Activated T-helper 1 cell treated with anti-CD3 and anti-CD28 coated beads, Interleukin-12 subunit alpha, Interleukin-12 subunit beta, Interleukin-2, Interleukin-4 antibody, amounts not matched to agents 30 ng/mL and 10 ng/mL and 1 ng/mL, durations not matched to agents 14 hours and 24 hours and 36 hours (primary cell): Measurements from ENCODE around the gene TEX14. TPM values are rescaled to one million over a fixed set of nuclear protein-coding genes. Genes with fewer than 3 reads are reported as not detected.
"Not testable (repeated sequence)": the region's sequence is repeated elsewhere in the genome, so short reads cannot be mapped to it uniquely, and the experiment has no call there.

Source experiments
- DNase-seq: peaks from one replicate; pipeline ENCODE4 v3.0.0; 2021; ENCODE audit warnings: low spot score
- H3K27ac Mint-ChIP-seq: one replicate; pipeline ENCODE4 v1.8.0; 2021; ENCODE audit warnings: mild to moderate bottlenecking, mixed read lengths
- H3K27me3 Mint-ChIP-seq: one replicate; pipeline ENCODE4 v1.8.0; 2022; ENCODE audit warnings: mild to moderate bottlenecking, moderate library complexity, mixed read lengths; ENCODE audit not compliant: insufficient read depth
- H3K36me3 Mint-ChIP-seq: one replicate; pipeline ENCODE4 v1.8.0; 2021; ENCODE audit warnings: low read depth, mixed read lengths
- H3K4me1 Mint-ChIP-seq: one replicate; pipeline ENCODE4 v1.8.0; 2021; ENCODE audit warnings: low read depth, mixed read lengths
- H3K4me3 Mint-ChIP-seq: one replicate; pipeline ENCODE4 v1.8.0; 2021; ENCODE audit warnings: mild to moderate bottlenecking, moderate library complexity, mixed read lengths
- H3K9me3 Mint-ChIP-seq: one replicate; pipeline ENCODE4 v1.8.0; 2021; ENCODE audit warnings: mixed read lengths
- intact Hi-C: fragments of 100-400 bp; cut with micrococcal nuclease; formaldehyde crosslinking; loops from one replicate; pipeline ENCODE4 v1.15.1; 2024
- total RNA-seq: library from RNA; stranded (reverse); gene quantifications from 2 replicates; pipeline ENCODE4 v1.2.3, GENCODE V29; 2022

The TEX14 gene
- total RNA-seq, 1 donor from 2014 or later = 0.13 TPM

DNA sequence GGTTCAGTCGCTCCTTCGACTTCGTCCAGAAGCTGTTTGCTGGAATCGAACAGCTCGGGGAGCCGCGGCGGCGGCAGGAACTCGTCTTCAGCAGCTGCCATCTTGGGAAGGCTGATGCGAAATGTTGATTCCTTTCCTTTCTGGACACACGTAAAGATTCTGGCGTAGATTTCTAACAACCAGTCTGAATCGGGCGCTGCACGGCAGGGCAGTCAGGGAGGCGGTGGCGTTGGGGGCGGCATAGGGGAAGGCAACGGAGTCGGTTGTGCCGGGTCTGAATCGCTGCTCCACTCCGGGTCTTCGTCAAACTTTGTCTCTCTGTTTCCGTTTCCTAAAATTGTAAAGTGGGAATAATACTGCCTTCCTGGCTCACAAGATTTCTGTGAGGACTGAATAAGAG, 30.3 kb downstream of the TEX14 start:
- Mint-ChIP-seq H3K4me1 (peaks cover 28% of the 10 kb centered on the region), H3K4me3 (no peak overlapping the region), H3K36me3 (no peaks in the 10 kb centered on the region), H3K9me3 (no peaks in the 10 kb centered on the region), H3K27me3 (peaks cover 7% of the 10 kb centered on the region), H3K27ac (no peak overlapping the region)
- intact Hi-C loops = no loop called here
- no peak for DNase-seq

DNA sequence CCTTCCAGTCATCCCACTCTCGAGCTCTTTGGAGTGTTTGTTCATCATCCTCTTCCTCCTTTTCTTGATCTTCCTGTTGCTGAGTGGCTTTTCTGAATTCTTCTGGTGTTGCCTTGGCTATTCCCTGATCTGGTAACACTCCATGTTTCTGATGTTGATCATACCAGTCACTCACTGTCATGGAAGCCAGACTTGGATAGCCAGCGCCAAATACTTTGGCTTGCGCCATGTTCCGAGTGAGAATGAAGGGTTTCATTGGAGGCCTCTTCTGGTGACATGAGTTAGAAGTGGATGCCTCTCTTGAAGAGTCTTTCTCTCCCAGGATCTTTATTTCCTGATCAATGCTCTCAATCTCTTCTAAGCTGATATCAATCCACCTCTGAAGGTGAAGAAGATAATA, 31.2 kb downstream of the TEX14 start:
- intact Hi-C loops = no loop called here
- Mint-ChIP-seq H3K27me3 (peaks cover 7% of the 10 kb centered on the region), H3K4me3 (peak overlapping the region; percentile 34), H3K36me3 (no peaks in the 10 kb centered on the region), H3K4me1 (peaks cover 25% of the 10 kb centered on the region), H3K9me3 (no peaks in the 10 kb centered on the region), H3K27ac (no peak overlapping the region)
- no peak for DNase-seq

DNA sequence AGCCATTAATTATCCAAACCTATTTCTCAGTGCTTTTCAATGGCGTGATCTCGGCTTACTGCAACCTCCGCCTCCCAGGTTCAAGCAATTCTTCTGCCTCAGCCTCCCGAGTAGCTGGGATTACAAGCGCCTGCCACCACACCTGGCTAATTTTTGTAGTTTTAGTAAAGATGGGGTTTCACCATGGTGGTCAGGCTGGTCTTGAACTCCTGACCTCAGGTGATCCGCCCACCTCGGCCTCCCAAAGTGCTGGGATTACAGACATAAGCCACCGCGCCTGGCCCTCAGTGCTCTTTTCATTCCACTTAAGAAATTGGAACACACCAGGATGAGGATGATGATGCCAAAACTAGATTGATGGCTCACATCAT, 32.1 kb downstream of the TEX14 start:
- H3K27me3 Mint-ChIP-seq, H3K9me3 Mint-ChIP-seq, H3K36me3 Mint-ChIP-seq, DNase-seq: not testable (repeated sequence)
- intact Hi-C loops = loop anchor here (1.0 to 2.0 kb wide), 9 partner anchors 28 to 496 kb away; partner anchors contain the start of genes MTMR4, PRR11, RAD51C and SKA2
- H3K27ac Mint-ChIP-seq = peak overlapping the region; percentile 97
- peak overlapping the region; percentile 63 for H3K4me3 Mint-ChIP-seq
- H3K4me1 Mint-ChIP-seq = peaks cover 25% of the 10 kb centered on the region

DNA sequence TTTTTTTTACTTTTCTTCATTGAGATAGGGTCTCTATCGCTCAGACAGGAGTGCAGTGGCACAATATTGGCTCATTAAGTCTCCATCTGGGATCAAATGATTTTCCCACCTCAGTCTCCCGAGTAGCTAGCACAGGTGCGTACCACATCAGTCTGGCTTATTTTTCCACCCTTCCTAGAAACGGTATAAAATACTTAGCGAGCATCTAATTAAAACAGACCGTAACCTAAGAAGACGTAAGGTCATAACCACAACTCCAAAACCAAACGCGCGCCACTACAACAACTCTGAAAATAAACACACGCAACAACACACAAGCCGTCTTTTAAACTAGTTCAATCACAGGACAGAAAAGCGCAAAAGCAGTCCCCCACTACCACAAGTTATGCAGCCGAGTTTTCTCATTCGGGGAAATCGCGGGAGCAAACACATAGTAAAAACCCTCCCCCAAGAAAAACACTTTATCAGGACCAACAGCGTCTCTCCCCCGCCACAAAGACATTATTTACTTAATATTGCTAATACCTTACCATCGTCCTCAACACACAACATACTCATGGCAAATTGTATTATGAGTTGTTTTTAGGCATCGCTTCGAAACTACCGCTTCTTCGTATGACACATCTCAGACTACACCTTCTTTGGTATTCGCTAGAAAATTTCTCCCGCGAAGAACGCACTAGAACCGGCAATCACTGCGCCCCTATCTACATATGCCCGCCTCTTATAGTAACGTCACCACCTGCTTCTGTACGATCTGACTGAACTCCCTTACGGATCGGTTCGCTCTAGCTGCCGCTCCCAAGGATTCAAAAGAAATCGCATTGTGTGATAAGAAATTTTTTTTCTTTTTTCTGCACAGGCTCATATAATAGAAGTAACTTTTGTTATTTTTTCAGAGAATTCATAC, 32.8 kb downstream of the TEX14 start:
- peak overlapping the region; percentile 97 for H3K27ac Mint-ChIP-seq
- intact Hi-C loops = loop anchor here (1.0 to 2.0 kb wide), 9 partner anchors 28 to 496 kb away; partner anchors contain the start of genes MTMR4, PRR11, RAD51C and SKA2
- peak overlapping the region; percentile 63 for H3K4me3 Mint-ChIP-seq
- DNase-seq = peak; percentile 74
- H3K27me3 Mint-ChIP-seq = peaks cover 7% of the 10 kb centered on the region
- H3K36me3 Mint-ChIP-seq = no peaks in the 10 kb centered on the region
- peaks cover 25% of the 10 kb centered on the region for H3K4me1 Mint-ChIP-seq
- no peaks in the 10 kb centered on the region for H3K9me3 Mint-ChIP-seq

DNA sequence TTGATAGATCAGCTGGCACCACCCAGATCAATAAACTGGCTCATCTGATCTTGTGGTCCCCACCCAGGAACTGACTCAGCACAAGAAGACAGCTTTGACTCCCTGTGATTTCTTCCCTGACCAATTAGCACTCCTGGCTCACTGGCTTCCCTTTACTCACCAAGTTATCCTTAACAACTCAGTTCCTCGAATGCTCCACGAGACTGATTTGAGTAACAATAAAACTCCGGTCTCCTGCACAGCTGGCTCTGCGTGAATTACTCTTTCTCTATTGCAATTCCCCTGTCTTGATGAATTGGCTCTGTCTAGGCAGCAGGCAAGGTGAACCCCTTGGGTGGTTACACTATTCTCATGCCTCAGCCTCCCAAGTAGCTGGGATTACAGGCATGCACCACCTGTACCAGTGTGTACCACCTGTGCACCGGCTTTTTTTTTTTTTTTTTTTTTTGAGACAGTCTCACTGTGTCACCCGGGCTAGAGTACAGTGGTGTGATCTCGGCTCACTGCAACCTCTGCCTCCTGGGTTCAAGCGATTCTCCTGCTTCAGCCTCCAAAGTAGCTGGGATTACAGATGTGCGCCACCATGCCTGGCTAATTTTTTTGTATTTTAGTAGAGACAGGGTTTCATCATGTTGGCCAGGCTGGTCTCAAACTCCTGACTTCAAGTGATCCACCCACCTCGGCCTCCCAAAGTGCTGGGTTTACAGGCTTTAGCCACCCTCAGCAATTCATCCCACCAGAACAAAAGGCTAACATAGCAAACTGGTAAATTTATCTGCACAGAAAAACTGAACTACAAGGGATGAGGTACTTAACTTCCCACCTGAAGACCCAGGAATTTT, 33.7 kb downstream of the TEX14 start:
- not testable (repeated sequence) for H3K27me3 Mint-ChIP-seq, H3K36me3 Mint-ChIP-seq, H3K9me3 Mint-ChIP-seq
- H3K4me1 Mint-ChIP-seq = peaks cover 25% of the 10 kb centered on the region
- intact Hi-C loops = loop anchor here (2.0 kb wide), 1 partner anchor 99 kb away; no protein-coding TSS in a partner anchor
- peak overlapping the region; percentile 97 for H3K27ac Mint-ChIP-seq
- DNase-seq = peak; percentile 4
- H3K4me3 Mint-ChIP-seq = peak overlapping the region; percentile 63

DNA sequence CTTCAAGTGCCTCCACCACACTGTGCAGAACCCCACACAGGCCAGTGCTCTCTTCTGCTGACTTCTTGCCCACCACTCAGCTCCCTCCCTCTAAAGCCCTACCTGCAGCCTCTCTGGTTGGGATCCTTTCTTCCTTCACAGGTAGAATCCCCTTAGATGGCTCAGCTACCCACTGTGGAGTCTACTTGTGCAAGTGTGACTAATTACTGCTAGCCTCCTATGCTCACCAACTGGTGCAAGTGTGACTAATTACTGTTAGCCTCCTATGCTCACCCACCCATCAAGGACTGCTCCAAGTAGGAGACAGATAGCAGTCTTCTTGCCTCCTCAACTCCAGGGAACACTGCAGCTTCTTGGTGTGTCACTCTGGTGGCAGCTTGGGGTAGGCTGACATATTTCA, 43.6 kb downstream of the TEX14 start:
- no peaks in the 10 kb centered on the region for H3K9me3 Mint-ChIP-seq
- intact Hi-C loops = no loop called here
- no peak for DNase-seq
- H3K4me1 Mint-ChIP-seq = peaks cover 4% of the 10 kb centered on the region
- H3K36me3 Mint-ChIP-seq = no peaks in the 10 kb centered on the region
- no peak overlapping the region for H3K4me3 Mint-ChIP-seq
- no peak overlapping the region for H3K27ac Mint-ChIP-seq
- peaks cover 8% of the 10 kb centered on the region for H3K27me3 Mint-ChIP-seq

DNA sequence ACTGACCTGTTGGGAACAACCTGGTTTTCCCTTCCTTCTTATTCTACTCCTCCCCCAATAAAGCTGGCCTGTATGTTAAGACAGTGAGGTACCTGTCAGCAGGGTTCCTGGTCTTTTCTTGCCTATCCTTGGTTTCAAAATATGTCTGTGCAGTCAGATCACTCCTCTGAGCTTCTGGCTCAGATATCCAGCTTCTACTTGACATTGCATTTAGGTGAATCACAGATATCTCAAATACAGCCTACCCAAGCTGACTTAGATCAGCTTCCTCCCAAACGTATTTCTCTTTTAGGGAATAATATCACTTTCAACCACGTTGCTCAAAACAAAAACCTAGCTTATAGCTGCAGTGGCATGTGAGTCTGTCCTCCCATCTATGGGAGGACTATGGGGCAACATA, 48.7 kb downstream of the TEX14 start:
- intact Hi-C loops = no loop called here
- DNase-seq = no peak
- Mint-ChIP-seq H3K4me1 (peaks cover 12% of the 10 kb centered on the region), H3K27ac (no peak overlapping the region), H3K36me3 (no peaks in the 10 kb centered on the region), H3K27me3 (peaks cover 5% of the 10 kb centered on the region), H3K9me3 (no peaks in the 10 kb centered on the region), H3K4me3 (no peak overlapping the region)

DNA sequence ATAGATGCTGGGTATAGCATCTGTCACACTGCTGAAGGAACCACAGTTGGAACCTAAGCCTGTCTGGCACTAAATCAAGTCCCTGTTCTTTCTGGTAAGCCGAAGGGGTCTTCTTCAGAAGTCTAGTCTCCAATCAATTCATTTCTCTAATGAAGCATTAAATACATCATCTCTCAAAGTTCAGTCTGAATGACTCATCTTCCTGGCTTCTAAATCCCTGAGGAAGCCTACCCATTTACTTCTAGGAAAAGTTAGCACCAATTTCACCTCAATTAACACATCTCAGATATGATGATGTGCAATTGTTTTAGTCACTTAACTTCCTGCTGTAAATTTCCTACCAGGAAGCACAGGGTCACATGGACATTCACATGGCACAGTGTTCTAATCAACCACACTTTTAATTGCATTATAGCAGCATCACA, 49.9 kb downstream of the TEX14 start:
- no peak overlapping the region for H3K4me3 Mint-ChIP-seq
- intact Hi-C loops = no loop called here
- no peak for DNase-seq
- H3K4me1 Mint-ChIP-seq = peaks cover 12% of the 10 kb centered on the region
- no peaks in the 10 kb centered on the region for H3K36me3 Mint-ChIP-seq
- peaks cover 5% of the 10 kb centered on the region for H3K27me3 Mint-ChIP-seq
- H3K27ac Mint-ChIP-seq = no peak overlapping the region
- H3K9me3 Mint-ChIP-seq = no peaks in the 10 kb centered on the region

DNA sequence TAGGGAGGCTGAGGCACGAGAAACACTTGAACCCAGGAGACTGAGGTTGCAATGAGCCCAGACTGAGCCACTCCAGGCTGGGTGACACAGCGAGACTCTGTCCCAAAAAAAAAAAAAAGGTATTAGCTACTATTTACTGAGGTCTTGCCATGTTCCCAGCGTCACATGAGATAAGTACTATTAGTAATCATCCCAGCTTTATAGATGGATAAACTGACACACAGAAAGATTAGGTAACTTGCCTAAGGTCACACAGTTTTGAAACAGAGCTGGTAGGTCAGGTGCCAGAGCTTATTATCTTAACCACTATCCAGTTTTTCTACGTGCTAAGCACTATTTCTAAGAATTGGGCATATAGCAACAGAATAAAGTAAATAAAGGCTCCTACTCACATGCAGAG, 51.6 kb downstream of the TEX14 start:
- no peak for DNase-seq
- Mint-ChIP-seq H3K27me3 (peaks cover 2% of the 10 kb centered on the region), H3K4me3 (no peak overlapping the region), H3K27ac (no peak overlapping the region), H3K36me3 (no peaks in the 10 kb centered on the region), H3K4me1 (peaks cover 8% of the 10 kb centered on the region), H3K9me3 (no peaks in the 10 kb centered on the region)
- intact Hi-C loops = no loop called here

DNA sequence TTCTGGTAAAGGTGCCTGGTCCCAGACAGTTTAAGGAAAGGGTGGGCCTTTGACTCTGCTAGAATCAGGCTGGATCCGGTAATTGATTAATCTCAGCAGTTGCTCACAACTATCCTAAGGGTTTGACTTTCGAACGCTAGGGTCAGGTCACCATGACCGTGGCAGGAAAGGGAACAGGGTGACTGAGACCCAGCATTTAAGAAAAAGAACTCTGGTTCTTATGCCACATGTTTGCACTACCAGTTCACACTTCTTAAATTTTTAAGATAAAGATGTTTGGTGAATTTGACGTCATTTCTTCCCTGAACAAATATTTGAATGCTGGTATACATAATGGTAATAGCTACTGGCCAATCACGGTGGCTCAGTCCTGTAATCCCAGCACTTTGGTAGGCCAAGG, 52.2 kb downstream of the TEX14 start:
- H3K4me3 Mint-ChIP-seq = no peak overlapping the region
- no peak overlapping the region for H3K27ac Mint-ChIP-seq
- DNase-seq = no peak
- no peaks in the 10 kb centered on the region for H3K9me3 Mint-ChIP-seq
- H3K4me1 Mint-ChIP-seq = peaks cover 8% of the 10 kb centered on the region
- H3K36me3 Mint-ChIP-seq = no peaks in the 10 kb centered on the region
- H3K27me3 Mint-ChIP-seq = peaks cover 2% of the 10 kb centered on the region
- intact Hi-C loops = no loop called here

DNA sequence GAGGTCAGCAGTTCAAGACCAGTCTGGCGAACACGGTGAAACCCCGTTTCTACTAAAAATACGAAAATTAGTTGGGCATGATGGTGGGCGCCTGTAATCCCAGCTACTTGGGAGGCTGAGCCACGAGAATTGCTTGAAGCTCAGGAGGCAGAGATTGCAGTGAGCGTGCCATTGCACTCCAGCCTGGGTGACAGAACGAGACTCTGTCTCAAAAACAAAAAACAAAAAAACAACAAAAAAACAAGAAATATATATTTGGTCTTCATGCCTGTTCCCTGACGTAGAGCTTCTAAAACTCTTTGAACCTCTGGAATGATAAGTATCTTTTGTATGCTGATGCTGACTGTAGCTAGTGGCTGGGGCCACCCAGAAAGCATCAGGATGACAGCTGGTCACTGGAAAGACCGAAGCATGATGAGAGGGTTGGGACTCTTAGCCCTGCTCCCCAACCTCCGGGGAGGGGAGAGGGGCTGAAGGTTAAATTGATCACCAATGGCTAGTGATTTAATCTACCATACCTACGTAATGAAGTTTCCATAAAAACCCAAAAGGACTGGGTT, 54.8 kb downstream of the TEX14 start:
- Mint-ChIP-seq H3K9me3 (no peaks in the 10 kb centered on the region), H3K27me3 (peaks cover 2% of the 10 kb centered on the region), H3K4me1 (peaks cover 4% of the 10 kb centered on the region)

DNA sequence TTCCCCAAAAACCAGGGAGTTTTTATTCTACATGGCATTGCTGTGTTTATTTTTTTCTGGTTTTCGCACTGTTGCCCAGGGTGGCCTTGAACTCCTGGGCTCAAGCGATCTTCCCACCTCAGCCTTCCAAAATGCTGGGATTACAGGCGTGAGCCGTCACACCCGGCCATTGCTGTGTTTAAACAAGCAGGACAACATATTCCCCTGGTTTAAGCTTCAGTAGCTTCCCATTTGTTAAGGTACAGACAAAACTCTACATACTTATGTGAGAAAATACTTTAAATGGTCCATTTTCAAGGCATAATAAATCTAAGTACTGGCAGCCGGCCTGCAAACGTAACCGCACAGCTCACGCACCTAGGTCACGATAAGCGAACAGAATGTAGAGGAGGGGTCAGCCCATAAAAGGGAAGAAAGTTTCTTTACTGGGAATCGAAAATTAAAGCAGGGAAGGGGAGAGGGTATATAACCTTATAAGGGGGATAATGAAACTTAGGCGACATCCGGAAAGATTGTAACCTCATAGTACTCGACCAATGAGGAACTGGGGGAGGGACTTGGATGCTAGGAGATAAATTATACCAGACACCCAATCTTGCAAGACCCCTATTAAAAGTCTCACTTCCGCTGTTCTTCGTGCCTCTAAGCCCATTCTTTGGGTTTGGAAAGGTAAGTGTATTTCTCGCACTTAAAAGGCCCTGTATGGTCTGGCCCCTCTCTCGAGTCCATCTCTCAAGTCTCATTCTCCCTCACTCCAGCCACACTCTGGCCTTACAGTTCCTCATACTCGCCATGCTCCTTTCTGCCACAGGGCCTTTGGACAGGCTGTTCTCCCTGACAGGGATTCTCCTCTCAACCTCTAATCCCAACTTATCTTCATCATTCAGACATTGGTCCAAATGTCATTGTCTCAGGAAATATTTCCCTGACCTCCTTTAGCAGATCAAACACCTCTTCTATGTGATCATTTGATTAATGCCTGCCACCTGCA, 59.2 kb downstream of the TEX14 start:
- H3K36me3 Mint-ChIP-seq = no peaks in the 10 kb centered on the region
- DNase-seq = no peak
- H3K27ac Mint-ChIP-seq = peak overlapping the region; percentile 84
- intact Hi-C loops = loop anchor here (2.0 to 5.0 kb wide), 3 partner anchors 70 to 475 kb away; partner anchors contain the start of gene TRIM37
- peaks cover 4% of the 10 kb centered on the region for H3K4me1 Mint-ChIP-seq
- peak overlapping the region; percentile 43 for H3K4me3 Mint-ChIP-seq
- no peaks in the 10 kb centered on the region for H3K9me3 Mint-ChIP-seq
- no peaks in the 10 kb centered on the region for H3K27me3 Mint-ChIP-seq

More for the DNA sequence above, 54.8 kb downstream of the TEX14 start:
- H3K36me3 Mint-ChIP-seq = no peaks in the 10 kb centered on the region
- H3K27ac Mint-ChIP-seq = no peak overlapping the region
- H3K4me3 Mint-ChIP-seq = no peak overlapping the region
- DNase-seq = no peak
- intact Hi-C loops = no loop called here
